ENCODE measurements around the gene KRTAP6-3. TPM values are rescaled to one million over a fixed set of nuclear protein-coding genes. Genes with fewer than 3 reads are reported as not detected.

Gene KRTAP6-3
- total RNA-seq, 6 donors from 2014 or later = not detected

GRCh38 chr21:30580132-30580531 lies 12.1 kb upstream of the KRTAP6-3 start:
- DNase-seq = no peak
- Histone ChIP-seq H3K27ac (no peak overlapping the region), H3K36me3 (no peaks in the 10 kb centered on the region), H3K27me3 (no peaks in the 10 kb centered on the region), H3K4me3 (no peak overlapping the region), H3K9me3 (no peaks in the 10 kb centered on the region), H3K4me1 (no peaks in the 10 kb centered on the region)
- ATAC-seq (ENCODE audit: low FRiP score in 2 of 2) = no peak
- TF ChIP-seq POLR2AphosphoS5 (IDR thresholded peaks at IDR 0.05) (no peak), POLR2A (IDR thresholded peaks at IDR 0.05) (no peak), CTCF (IDR thresholded peaks at IDR 0.05) (no peak), EP300 (IDR thresholded peaks at IDR 0.05) (no peak)
- 44 to 49% methylated on average over 3 of the region's 3 CpGs for WGBS, 2 donors

GRCh38 chr21:30582870-30583269 lies 9.4 kb upstream of the KRTAP6-3 start:
- Histone ChIP-seq H3K36me3 (no peaks in the 10 kb centered on the region), H3K4me1 (no peaks in the 10 kb centered on the region), H3K27ac (no peak overlapping the region), H3K27me3 (no peaks in the 10 kb centered on the region), H3K9me3 (no peaks in the 10 kb centered on the region), H3K4me3 (no peak overlapping the region)
- ATAC-seq (ENCODE audit: low FRiP score in 2 of 2) (no peak), DNase-seq (no peak)
- TF ChIP-seq CTCF (IDR thresholded peaks at IDR 0.05) (no peak), POLR2AphosphoS5 (IDR thresholded peaks at IDR 0.05) (no peak), POLR2A (IDR thresholded peaks at IDR 0.05) (no peak), EP300 (IDR thresholded peaks at IDR 0.05) (no peak)
- 82 to 86% methylated on average over 1 of the region's 1 CpG for WGBS, 2 donors

- Histone ChIP-seq H3K4me1 (no peaks in the 10 kb centered on the region), H3K36me3 (no peaks in the 10 kb centered on the region), H3K4me3 (no peak within 1 kb of the TSS), H3K27ac (no peak within 1 kb of the TSS), H3K27me3 (no peaks in the 10 kb centered on the region), H3K9me3 (no peaks in the 10 kb centered on the region)
- ATAC-seq (ENCODE audit: low FRiP score in 2 of 2) = no peak
- DNase-seq = no peak
- TF ChIP-seq EP300 (IDR thresholded peaks at IDR 0.05) = no peak
- TF ChIP-seq CTCF (IDR thresholded peaks at IDR 0.05) = no peak
- no peak for TF ChIP-seq POLR2AphosphoS5 (IDR thresholded peaks at IDR 0.05)
- TF ChIP-seq POLR2A (IDR thresholded peaks at IDR 0.05) = no peak
Observed at GRCh38 chr21:30590297-30590696, 1.9 kb upstream of the KRTAP6-3 start, which contains the start of gene KRTAP22-2. KRTAP22-2 (minus strand) TSS chr21:30590397.

- TF ChIP-seq CTCF (IDR thresholded peaks at IDR 0.05) (no peak), POLR2A (IDR thresholded peaks at IDR 0.05) (no peak), POLR2AphosphoS5 (IDR thresholded peaks at IDR 0.05) (no peak), EP300 (IDR thresholded peaks at IDR 0.05) (no peak)
- no peaks in the 10 kb centered on the region for H3K27me3 ChIP-seq
- no peak within 1 kb of the TSS for H3K27ac ChIP-seq
- H3K36me3 ChIP-seq = no peaks in the 10 kb centered on the region
- WGBS, 2 donors = 94% methylated on average over 5 to 6 of the region's 6 CpGs
- ATAC-seq (ENCODE audit: low FRiP score in 2 of 2) (no peak), DNase-seq (no peak)
- H3K9me3 ChIP-seq = no peaks in the 10 kb centered on the region
- no peak within 1 kb of the TSS for H3K4me3 ChIP-seq
- H3K4me1 ChIP-seq = no peaks in the 10 kb centered on the region
Observed at GRCh38 chr21:30598802-30599201, 6.6 kb downstream of the KRTAP6-3 start, which contains the start of gene KRTAP6-2. KRTAP6-2 (minus strand) TSS chr21:30598902; CDS start chr21:30598874, 28 bp downstream.

GRCh38 chr21:30600787-30601186 lies 8.5 kb downstream of the KRTAP6-3 start, which contains the start of gene KRTAP22-1:
KRTAP22-1 (plus strand) TSS chr21:30601087.
- no peak for TF ChIP-seq CTCF (IDR thresholded peaks at IDR 0.05)
- no peak for TF ChIP-seq POLR2AphosphoS5 (IDR thresholded peaks at IDR 0.05)
- TF ChIP-seq POLR2A (IDR thresholded peaks at IDR 0.05) = no peak
- TF ChIP-seq EP300 (IDR thresholded peaks at IDR 0.05) = no peak
- 0 to 95% methylated on average over 1 of the region's 1 CpG for WGBS, 2 donors
- ATAC-seq (ENCODE audit: low FRiP score in 2 of 2) (no peak), DNase-seq (no peak)
- Histone ChIP-seq H3K4me3 (no peak within 1 kb of the TSS), H3K36me3 (no peaks in the 10 kb centered on the region), H3K4me1 (no peaks in the 10 kb centered on the region), H3K27me3 (no peaks in the 10 kb centered on the region), H3K27ac (no peak within 1 kb of the TSS), H3K9me3 (no peaks in the 10 kb centered on the region)
